PC-3 (cell line): ENCODE results near the gene PTTG2.

Experiments
- CTCF ChIP-seq: fragments of 300-600 bp; sonication (generic); conservative IDR thresholded peaks from 2 replicates; pipeline ENCODE4 v1.5.1; 2017; ENCODE audit warnings: antibody characterized with exemption, low read depth, mild to moderate bottlenecking, low read length
- EZH2phosphoT487 ChIP-seq: fragments of 300-600 bp; sonication (generic); IDR thresholded peaks from 2 replicates; pipeline ENCODE4 v1.6.1; 2018; ENCODE audit warnings: mild to moderate bottlenecking, antibody characterized with exemption, low read length, borderline replicate concordance

GRCh38 chr4:37922328-37922727 is 37.9 kb upstream of the PTTG2 start:
- TF ChIP-seq CTCF (no peak), EZH2phosphoT487 (no peak)
